Activated T-helper 2 cell treated with anti-CD3 and anti-CD28 coated beads, Interferon-gamma antibody, Interleukin-2, Interleukin-4, amounts not matched to agents 10 μg/mL and 5 μg/mL and 100 μg/mL, durations not matched to agents 14 hours and 24 hours and 36 hours (primary cell): ENCODE data around the gene RNU1-4. TPM values are rescaled to one million over a fixed set of nuclear protein-coding genes. Genes with fewer than 3 reads are reported as not detected.
"Not testable (repeated sequence)": the region's sequence is repeated elsewhere in the genome, so short reads cannot be mapped to it uniquely, and the experiment has no call there.

Source experiments
- DNase-seq: peaks from one replicate; pipeline ENCODE4 v3.0.0; 2021; ENCODE audit warnings: low spot score
- H3K27ac Mint-ChIP-seq: one replicate; pipeline ENCODE4 v1.8.0; 2021; ENCODE audit warnings: mixed read lengths
- H3K27me3 Mint-ChIP-seq: one replicate; pipeline ENCODE4 v1.8.0; 2021; ENCODE audit warnings: low read depth, mixed read lengths
- H3K36me3 Mint-ChIP-seq: one replicate; pipeline ENCODE4 v1.8.0; 2021; ENCODE audit warnings: low read depth, mixed read lengths
- H3K4me1 Mint-ChIP-seq: one replicate; pipeline ENCODE4 v1.8.0; 2021; ENCODE audit warnings: low read depth, mixed read lengths
- H3K4me3 Mint-ChIP-seq: one replicate; pipeline ENCODE4 v1.8.0; 2021; ENCODE audit warnings: low read depth, mild to moderate bottlenecking, moderate library complexity, mixed read lengths
- H3K9me3 Mint-ChIP-seq: one replicate; pipeline ENCODE4 v1.8.0; 2021; ENCODE audit warnings: mixed read lengths
- intact Hi-C: fragments of 100-400 bp; cut with micrococcal nuclease; formaldehyde crosslinking; loops from one replicate; pipeline ENCODE4 v1.15.1; 2023
- total RNA-seq: library from RNA; stranded (reverse); gene quantifications from 2 replicates; pipeline ENCODE4 v1.2.3, GENCODE V29; 2022

Gene RNU1-4
- total RNA-seq, 1 donor from 2014 or later: 2,369 TPM

GRCh38 chr1:16727190-16728111 lies 12.9 kb upstream of the RNU1-4 start:
- no peaks in the 10 kb centered on the region for H3K9me3 Mint-ChIP-seq
- intact Hi-C loops: loop anchor here (10.0 kb wide), 1 partner anchor 183 kb away; no protein-coding TSS in a partner anchor
- no peak overlapping the region for H3K27ac Mint-ChIP-seq
- no peak overlapping the region for H3K4me3 Mint-ChIP-seq
- H3K27me3 Mint-ChIP-seq: peaks cover 11% of the 10 kb centered on the region
- H3K36me3 Mint-ChIP-seq: no peaks in the 10 kb centered on the region
- DNase-seq: peak; percentile 22
- H3K4me1 Mint-ChIP-seq: peaks cover 2% of the 10 kb centered on the region

GRCh38 chr1:16728243-16728949 lies 11.9 kb upstream of the RNU1-4 start:
- not testable (repeated sequence) for H3K4me3 Mint-ChIP-seq, H3K4me1 Mint-ChIP-seq
- intact Hi-C loops: loop anchor here (10.0 kb wide), 1 partner anchor 184 kb away; no protein-coding TSS in a partner anchor

GRCh38 chr1:16732254-16732896 lies 7.9 kb upstream of the RNU1-4 start:
- DNase-seq, H3K4me1 Mint-ChIP-seq: not testable (repeated sequence)

More at GRCh38 chr1:16728243-16728949, 11.9 kb upstream of the RNU1-4 start:
- DNase-seq, H3K27me3 Mint-ChIP-seq, H3K27ac Mint-ChIP-seq, H3K9me3 Mint-ChIP-seq, H3K36me3 Mint-ChIP-seq: not testable (repeated sequence)

GRCh38 chr1:16741230-16741629 lies 914 bp downstream of the RNU1-4 start:
- DNase-seq, H3K4me1 Mint-ChIP-seq, intact Hi-C loops, H3K27me3 Mint-ChIP-seq, H3K36me3 Mint-ChIP-seq, H3K9me3 Mint-ChIP-seq, H3K4me3 Mint-ChIP-seq, H3K27ac Mint-ChIP-seq: not testable (repeated sequence)

More at GRCh38 chr1:16732254-16732896, 7.9 kb upstream of the RNU1-4 start:
- H3K9me3 Mint-ChIP-seq, H3K36me3 Mint-ChIP-seq, H3K27me3 Mint-ChIP-seq, intact Hi-C loops, H3K27ac Mint-ChIP-seq, H3K4me3 Mint-ChIP-seq: not testable (repeated sequence)

GRCh38 chr1:16747660-16748059 lies 7.3 kb downstream of the RNU1-4 start:
- H3K9me3 Mint-ChIP-seq, H3K27ac Mint-ChIP-seq, H3K4me1 Mint-ChIP-seq, H3K4me3 Mint-ChIP-seq, H3K27me3 Mint-ChIP-seq, DNase-seq, intact Hi-C loops, H3K36me3 Mint-ChIP-seq: not testable (repeated sequence)

- DNase-seq, H3K27ac Mint-ChIP-seq, H3K4me3 Mint-ChIP-seq, H3K9me3 Mint-ChIP-seq, H3K36me3 Mint-ChIP-seq, H3K4me1 Mint-ChIP-seq, intact Hi-C loops, H3K27me3 Mint-ChIP-seq: not testable (repeated sequence)
These were observed 8.4 kb downstream of the RNU1-4 start for GRCh38 chr1:16748710-16749109.

GRCh38 chr1:16749910-16750888 lies 9.9 kb downstream of the RNU1-4 start:
- H3K27me3 Mint-ChIP-seq, H3K9me3 Mint-ChIP-seq, intact Hi-C loops, H3K4me1 Mint-ChIP-seq, H3K27ac Mint-ChIP-seq, H3K4me3 Mint-ChIP-seq, H3K36me3 Mint-ChIP-seq, DNase-seq: not testable (repeated sequence)

- H3K4me1 Mint-ChIP-seq, H3K27me3 Mint-ChIP-seq, H3K9me3 Mint-ChIP-seq, DNase-seq, intact Hi-C loops, H3K36me3 Mint-ChIP-seq, H3K27ac Mint-ChIP-seq, H3K4me3 Mint-ChIP-seq: not testable (repeated sequence)
These were observed 12.5 kb downstream of the RNU1-4 start for GRCh38 chr1:16752770-16753169.

- H3K9me3 Mint-ChIP-seq, H3K36me3 Mint-ChIP-seq, intact Hi-C loops, H3K27ac Mint-ChIP-seq, H3K27me3 Mint-ChIP-seq, H3K4me1 Mint-ChIP-seq, DNase-seq, H3K4me3 Mint-ChIP-seq: not testable (repeated sequence)
These were observed 15.1 kb downstream of the RNU1-4 start for GRCh38 chr1:16755385-16755784.

- H3K27ac Mint-ChIP-seq, H3K4me3 Mint-ChIP-seq, H3K36me3 Mint-ChIP-seq, intact Hi-C loops, H3K9me3 Mint-ChIP-seq, H3K4me1 Mint-ChIP-seq, H3K27me3 Mint-ChIP-seq, DNase-seq: not testable (repeated sequence)
These were observed 15.6 kb downstream of the RNU1-4 start for GRCh38 chr1:16755932-16756331.

GRCh38 chr1:16757574-16757973 lies 17.3 kb downstream of the RNU1-4 start:
- H3K9me3 Mint-ChIP-seq, H3K4me3 Mint-ChIP-seq, DNase-seq, H3K27me3 Mint-ChIP-seq, H3K27ac Mint-ChIP-seq, intact Hi-C loops, H3K4me1 Mint-ChIP-seq, H3K36me3 Mint-ChIP-seq: not testable (repeated sequence)

GRCh38 chr1:16758060-16758459 lies 17.7 kb downstream of the RNU1-4 start:
- H3K4me1 Mint-ChIP-seq, H3K27me3 Mint-ChIP-seq, H3K9me3 Mint-ChIP-seq, DNase-seq, H3K36me3 Mint-ChIP-seq, H3K4me3 Mint-ChIP-seq, intact Hi-C loops, H3K27ac Mint-ChIP-seq: not testable (repeated sequence)
